NCI-H1417 treated with DMSO at 0.1 percent for 48 hours (cell line): ENCODE measurements around the gene CFAP410.
"Not testable (repeated sequence)": the region's sequence is repeated elsewhere in the genome, so short reads cannot be mapped to it uniquely, and the experiment has no call there.

Source experiments
- DNase-seq: peaks from one replicate; lab custom pipeline; 2025; lab: John Stamatoyannopoulos, UW

The CFAP410 gene

DNA sequence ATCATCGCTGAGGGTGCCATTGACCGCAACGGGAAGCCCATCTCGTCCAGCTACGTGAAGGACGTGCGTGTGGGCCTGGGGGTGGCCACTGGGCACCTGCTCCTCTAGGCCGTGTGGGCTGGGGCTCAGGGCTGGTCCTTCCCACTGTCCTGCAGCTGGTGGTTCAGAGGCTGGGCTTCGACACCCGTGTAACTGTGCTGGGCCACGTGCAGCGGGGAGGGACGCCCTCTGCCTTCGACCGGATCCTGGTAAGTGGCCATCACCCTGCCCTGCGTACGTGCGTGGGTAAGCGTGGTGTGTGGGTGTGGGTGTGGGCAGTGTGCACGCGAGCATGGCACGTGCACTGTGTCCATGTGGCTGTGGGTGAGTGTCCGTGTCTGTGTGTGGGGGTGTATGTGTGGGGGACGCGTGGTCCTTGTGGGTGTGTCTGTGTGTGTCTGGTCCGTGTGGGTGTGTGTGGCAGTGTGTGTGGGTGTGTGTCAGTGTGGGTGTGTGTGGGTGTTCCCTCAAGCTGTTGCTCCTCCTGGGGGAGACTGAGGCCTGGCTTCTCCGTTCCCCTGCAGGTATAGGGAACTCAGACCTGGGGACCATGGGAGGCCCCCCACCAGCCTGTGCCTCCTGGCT is 22.8 kb downstream of the CFAP410 start:
- no peak for DNase-seq

DNA sequence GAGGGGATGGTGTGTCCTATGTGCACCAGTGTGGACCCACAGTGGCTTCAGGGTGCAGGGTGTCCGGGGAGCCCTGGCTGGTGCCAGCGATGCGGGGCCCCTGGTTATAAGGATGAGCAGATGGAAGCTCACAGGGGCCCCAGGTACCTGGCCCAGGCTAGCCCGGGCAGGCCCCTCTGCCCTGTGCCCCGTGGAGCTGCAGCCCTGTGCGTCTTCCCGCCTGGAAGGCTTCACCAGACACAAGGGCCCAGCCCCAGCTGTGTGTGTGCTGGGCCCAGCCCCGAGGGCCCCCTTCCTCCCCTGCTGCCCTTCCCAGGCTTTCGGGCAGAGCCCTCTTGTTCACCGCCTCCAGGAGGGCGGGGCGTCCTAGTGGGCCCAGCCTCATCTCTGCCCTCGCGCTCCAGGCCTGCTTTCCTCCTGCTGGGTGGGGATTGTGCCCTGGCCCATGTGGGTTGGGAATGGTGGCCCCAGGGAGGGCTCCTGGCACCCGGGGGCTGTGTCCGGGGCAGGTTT is 23.4 kb downstream of the CFAP410 start:
- DNase-seq: no peak

DNA sequence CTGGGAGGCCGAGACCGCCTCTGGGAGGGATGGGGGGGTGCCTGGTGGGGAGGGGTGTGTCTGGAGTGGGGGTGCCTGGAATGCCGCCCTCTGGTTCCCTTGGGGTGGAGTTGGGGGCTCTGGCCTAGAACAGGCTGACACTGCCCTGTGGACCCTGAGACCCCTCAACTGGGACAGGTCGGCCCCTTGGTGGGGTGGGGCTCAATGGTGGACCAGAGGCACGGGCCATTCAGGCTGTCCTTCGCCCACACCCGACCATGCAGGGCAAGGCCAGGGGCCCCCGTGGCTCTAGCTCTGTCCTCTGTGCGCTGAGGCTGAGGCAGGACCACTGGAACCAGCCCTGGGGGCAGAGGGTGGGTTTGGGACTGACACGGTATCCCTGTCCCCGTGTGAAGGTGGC is 24.6 kb downstream of the CFAP410 start:
- no peak for DNase-seq

DNA sequence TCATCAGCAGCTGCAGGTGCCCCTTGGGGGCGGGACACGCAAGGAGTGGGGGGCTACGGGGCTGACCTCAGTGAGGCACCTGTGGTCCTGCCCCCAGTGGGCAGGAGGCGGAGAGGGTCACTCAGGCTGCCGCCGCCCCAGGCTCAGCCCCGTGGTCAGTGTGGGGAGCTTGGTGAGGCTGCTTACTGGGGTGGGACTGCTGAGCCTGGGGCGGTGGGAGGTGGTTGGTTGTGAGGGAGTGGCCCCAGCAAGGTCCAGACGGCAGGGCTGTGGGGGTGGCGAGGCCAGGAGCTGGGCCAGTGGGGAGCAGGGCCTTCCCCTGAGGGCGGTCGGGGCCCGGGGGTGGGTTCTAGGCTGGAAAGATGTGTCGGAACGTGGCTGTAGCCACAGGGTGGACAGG is 25.1 kb downstream of the CFAP410 start:
- DNase-seq: no peak

DNA sequence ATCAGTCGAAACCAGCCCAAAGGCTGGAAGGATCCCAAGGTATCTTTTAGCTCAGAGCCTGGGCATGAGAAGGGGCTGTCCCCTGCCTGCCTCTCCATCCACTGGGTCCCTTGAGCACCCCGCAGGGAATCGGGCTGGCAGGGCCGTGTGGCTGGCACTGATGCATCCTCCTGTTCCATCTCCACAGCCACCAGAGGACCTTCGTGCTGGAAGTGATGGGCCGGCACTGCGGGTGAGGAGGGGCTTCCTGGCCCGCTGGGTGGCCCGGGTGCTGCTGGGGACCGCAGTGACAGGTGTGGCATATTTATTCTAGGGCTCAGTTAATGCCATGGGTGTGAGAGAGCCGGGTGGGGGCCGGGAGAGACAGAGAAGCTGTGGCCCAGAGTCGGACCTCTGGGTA is 25.7 kb downstream of the CFAP410 start:
- DNase-seq: no peak

DNA sequence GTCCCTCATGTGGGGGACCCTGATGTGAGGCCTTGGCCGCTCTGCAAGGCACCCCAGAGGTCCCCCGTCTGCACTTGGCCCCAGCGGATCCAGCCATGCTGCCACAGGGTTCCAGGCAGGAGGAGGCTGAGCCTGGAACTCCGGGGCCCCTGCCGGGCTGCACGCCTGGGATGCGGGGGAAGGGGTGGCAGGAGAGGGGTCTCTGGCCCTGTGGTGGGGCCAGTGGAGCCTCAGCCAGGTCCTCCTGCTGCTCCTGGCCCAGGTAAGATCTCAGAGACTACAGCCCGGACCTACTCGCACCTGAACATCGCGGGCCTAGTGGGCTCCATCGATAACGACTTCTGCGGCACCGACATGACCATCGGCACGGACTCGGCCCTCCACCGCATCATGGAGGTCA is 26.5 kb downstream of the CFAP410 start:
- DNase-seq: no peak

DNA sequence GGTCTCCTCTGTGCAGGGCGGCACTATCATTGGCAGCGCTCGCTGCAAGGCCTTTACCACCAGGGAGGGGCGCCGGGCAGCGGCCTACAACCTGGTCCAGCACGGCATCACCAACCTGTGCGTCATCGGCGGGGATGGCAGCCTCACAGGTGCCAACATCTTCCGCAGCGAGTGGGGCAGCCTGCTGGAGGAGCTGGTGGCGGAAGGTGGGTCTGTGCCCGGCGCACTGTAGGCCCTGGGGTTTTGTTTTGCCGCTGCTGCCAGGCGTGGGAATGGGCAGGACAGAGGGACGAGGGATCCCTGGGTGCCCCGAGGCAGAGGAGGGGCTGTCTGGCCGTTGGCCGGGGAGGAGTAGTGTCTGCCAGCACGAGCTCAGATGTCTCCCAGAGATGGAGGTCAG is 27.1 kb downstream of the CFAP410 start:
- no peak for DNase-seq

DNA sequence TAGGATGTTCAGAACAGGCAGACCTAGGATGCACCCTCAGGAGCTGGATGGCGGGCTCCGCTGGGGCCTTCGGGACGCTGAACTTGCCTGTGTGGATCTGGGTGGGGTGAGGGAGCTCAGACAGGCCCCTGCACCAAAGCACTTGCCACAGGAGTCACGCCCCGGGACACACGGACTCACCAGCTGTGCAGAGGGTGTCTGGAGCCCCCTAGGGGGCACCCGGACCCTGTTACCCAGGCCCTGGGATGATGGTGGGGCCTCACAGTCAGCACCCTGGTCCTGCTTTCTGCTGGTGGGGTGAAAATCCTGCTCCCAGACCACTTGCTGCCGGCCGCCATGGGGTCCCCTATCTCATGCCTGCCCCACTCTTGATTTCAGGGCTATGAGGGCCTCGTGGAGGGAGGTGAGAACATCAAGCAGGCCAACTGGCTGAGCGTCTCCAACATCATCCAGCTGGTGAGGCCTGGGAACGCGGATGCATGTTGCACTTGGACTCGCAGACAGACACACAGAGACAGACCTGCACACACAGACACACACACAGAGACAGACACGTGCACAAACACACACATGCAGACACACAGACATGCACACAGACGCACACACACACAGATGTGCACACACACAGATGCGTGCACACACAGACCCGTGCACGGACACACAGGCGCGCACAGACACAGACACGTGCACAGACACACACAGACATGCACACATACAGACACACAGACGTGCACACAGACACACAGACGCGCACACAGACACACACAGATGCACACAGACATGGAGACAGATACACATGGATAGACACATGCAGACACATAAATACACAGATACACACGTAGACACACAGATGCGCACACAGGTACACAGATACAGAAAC is 28.3 kb downstream of the CFAP410 start:
- no peak for DNase-seq

DNA sequence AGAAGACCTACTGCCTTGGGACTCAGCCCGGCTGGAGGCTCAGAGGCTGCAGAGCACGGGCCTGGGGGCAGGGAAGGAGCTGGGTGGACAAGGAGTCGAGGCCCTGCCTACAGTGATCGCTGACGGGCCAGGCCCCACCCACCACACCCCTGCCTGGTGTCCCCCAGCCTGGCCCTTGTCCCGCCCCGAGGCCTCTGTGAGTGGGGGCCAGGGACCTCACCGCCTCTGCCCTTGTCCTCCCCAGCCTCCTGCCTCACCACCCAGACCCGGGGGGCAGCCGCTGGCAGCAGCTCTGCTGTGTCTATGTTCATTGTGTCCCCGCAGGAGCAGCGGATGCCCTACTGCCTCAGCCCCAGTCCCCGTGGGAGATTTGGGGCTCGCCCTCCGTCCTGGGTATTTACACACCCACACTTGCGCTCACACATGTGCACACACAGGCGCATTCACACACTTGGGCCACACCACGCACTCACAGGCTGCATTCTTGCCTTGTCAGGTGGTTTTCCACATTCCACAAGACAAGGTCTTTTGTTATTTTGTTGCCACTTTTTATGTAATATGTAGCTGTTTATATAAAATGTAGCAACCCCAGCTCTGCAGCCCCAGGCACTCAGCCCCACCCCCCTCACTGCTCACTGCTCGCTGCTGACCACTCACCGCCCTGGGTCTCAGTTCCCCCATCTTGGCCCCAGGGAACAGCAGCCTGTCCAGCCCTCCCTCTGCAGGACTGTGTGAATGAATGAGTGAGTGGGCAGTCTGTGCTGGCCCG is 32.1 kb downstream of the CFAP410 start:
- DNase-seq: no peak

DNA sequence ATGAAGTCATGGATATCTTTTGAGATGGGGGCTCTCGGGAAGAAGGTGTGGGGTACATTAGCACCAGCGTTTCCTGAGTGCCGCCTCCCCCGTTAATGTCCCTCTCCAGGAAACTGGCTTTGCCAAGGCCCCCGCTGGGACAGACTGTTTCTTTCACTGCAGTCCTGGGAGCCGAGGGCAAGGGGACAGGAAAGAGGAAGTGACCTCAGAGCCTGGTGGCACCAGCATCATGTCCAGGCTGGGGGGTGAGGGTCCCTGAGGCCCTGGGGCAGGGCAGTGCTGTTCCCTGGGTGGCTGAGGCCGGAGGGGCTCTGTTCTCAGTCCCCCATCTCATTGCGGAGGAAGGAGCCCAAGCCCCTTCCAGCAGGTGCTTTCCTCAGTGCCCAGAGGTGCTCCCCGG is 33.5 kb downstream of the CFAP410 start:
- no peak for DNase-seq

DNA sequence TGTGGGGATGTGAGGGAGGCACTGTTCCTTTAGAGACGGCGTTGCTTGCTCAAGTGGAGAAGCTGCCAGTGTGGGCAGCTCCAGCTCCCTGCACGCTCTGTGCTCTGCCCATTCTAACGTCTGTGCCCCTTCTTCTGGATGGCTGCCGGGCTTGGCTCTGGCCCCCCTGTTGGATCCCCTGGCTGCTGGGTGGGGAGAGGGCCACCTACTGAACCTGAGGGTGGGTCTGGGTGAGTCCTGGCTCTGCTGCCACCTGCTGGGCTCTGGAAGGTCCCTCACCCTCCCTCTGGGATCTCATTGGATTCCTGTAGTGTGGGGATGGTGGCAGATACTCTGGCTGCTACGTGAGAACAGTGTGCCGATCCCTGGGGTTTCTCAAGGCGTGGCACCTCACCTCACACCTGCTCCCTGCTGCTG is 34.3 kb downstream of the CFAP410 start:
- no peak for DNase-seq

DNA sequence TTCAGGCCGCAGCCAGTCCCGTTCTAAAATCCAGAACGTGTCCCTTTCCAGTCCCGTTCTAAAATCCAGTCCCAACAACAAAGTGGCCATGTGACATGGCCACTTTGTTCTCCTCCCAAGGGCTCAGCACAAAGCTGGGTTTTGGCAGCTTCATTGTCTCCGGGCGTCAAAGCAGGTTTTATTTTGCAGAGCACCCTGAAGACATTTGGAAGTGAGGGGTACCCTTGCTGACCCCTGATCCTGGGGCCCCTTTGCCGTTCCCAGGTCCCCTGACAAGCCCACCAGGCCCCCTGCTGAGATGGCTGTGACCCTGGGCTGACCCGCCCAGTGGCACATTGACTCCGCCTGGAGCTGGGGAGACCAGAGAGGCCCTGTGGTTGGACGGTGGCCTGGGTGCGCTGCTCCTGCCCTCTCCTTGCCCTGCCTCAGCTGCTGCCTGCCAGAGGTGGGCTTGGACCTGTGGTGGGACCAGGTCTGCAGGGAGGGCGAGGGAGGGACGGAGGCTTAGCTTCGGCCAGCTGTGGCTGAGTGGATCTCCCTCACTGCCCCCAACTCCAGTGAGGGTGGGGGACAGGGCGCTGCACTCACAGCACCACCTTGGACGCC is 35.1 kb downstream of the CFAP410 start:
- no peak for DNase-seq

DNA sequence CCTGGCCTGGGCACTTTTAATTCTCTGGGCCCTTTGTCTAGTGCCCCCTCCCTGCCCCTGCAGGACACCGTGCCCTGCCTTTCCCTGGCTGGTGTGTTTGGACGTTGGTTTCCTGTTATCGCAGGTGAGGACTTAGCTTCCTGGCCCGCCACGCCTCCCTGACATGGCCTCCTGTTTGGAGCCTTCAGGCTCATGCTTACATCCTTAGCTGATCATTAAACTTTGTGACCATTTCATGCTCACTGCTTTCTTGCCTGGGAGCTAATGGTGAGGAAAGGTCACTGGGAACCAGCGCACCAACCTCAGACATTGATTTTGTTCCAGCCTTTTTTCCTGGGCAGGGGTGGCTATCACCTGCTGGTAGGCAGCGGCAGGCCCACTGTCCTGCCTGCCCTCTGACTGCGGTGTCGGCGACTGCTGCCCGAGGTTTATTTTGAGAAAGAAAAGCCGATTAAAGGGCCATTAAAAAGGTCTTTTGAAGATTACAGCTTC is 35.7 kb downstream of the CFAP410 start:
- DNase-seq: no peak

DNA sequence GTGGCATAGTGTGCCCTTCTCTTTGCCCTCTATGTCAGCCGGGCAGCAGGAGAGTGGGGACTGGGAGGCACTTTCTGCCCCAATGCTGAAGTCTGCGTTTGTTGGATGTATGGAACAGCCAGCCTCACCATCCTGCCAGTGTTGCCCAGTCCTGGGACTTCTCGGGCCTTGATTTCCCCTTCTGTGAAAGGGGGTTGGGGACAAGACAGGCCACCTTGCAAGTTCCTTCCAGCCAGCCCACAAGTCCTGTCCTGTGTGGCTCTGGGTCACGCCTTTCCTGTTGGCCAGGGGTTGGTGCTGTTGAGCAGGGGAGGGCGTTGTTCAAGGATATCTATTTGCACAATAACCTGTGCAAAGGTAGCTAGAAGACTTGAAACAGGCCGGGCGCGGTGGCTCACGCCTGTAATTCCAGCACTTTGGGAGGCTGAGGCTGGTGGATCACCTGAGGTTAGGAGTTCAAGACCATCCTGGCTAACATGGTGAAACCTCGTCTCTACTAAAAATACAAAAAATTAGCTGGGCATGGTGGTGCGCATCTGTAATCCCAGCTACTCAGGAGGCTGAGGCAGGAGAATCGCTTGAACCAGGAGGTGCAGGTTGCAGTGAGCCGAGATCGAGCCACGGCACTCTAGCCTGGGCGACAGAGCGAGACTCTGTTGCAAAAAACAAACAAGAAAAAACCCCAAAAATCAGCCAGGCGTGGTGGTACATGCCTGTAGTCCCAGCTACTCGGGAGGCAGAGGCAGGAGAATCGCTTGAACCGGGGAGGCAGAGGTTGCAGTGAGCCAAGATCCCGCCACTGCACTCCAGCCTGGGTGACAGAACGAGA is 36.4 kb downstream of the CFAP410 start:
- not testable (repeated sequence) for DNase-seq

DNA sequence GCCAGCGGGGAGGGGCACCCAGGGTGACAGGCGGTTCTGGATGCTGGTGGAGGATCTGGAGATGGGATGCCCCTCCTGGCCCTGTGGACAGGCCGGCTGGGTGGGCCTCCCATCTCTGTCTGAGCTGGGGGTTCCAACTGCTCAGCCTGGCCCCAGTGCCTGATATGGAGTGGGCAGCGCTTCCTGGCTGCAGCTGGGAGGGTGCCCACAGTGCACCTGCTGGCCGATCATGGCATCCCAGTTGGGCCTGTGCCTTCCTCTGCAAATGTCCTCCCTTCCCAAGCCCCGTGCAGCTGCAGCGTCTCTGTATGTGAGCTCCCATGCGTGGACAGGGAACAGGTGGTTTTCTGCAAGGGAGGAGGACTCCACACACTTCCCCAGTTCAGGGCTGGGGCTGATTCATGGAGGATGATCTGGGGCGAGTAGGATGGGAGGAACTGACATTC is 37.2 kb downstream of the CFAP410 start:
- DNase-seq: no peak

DNA sequence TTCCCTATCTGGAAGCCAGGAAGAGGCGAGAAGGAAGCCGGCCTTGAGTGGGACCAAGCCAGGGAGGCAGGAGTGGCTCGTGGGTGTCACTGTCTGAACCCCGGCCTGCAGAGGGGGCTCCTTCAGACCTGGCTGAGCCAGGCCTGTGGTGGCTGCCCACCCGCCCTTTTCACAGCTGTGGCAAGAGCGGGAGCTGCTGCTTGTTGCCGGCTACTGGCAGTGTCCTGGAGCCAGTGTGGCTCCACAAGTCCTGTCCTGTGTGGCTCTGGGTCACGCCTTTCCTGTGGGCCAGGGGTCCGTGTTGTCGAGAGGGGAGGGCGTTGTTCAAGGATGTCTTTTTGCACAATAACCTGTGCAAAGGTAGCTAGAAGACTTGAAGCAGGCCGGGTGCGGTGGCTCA is 38.0 kb downstream of the CFAP410 start:
- DNase-seq: no peak

DNA sequence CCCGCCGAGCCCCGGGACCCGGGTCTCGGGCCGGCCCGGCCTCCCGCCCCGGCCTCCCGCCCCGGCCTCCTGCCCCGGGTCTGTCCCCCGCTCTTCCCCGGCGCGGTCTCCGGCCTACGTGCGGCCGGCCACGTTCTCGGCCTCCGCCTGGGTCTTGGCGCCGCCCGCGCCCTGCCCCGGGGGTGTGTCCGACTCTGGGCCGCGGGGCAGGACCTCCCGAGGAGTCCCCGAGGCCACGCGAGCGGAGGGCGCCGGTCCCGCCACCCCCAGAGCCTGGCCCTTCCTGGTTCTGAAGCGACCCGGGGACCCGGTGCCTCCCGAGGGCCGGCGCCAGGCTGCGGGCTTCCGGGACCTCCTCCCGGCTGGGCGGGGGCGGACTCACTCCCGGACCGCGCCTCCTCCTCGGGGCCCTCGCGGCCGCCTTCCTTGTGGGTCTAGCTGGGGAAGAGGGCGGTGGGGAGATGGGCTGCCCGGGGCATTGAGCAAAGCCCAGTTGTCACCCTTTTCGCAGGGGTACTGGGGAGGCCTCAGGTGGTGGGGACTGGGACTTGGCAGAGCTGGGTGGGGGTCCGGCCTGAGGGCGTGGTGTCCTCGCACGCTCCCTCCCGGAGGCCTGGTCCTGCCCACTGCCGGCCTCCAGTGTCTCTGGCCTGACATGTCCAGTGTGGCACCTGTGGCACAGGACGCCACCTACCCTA is 38.8 kb downstream of the CFAP410 start:
- no peak for DNase-seq

DNA sequence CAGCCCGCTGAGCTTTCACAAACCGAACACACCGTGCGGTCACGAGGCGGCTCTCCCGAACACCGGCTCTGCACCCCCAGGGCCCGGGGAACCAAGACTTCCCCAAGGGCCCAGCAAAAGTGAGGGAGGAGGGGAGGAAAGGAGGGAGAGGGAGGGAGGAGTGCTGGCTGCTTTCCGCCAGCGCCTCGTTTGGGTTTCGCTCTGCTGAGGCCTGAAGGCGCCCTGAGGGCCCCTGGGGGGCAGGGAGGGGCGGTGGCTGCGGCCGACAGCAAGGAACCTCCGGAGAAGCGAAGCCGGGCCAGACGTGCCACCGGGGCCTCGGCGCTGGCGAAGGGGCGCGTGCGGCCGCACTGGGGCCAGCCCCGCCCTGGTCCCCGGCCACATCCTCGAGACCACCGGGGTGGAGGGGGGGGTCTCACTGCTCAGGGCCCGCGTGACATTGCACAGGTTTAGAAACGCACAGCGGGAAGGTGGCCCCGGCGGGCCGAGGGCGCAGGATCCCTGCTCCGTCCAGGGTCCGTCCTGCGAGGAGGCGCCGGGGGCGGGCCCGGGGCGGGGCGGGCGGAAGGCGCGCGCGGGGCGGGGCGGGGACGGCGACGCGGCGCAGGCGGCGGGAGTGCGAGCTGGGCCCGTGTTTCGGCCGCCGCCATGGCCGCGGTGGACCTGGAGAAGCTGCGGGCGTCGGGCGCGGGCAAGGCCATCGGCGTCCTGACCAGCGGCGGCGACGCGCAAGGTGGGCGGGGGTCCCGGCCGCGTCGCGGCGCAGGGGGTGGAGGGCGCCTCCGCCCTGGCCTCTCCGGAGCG is 39.5 kb downstream of the CFAP410 start, which contains the start of gene PFKL:
Gene PFKL, plus strand, starts transcription at position 596 of the 804 bp plus-strand sequence. Its CDS starts 53 bp downstream, at position 649.
- DNase-seq: no peak

DNA sequence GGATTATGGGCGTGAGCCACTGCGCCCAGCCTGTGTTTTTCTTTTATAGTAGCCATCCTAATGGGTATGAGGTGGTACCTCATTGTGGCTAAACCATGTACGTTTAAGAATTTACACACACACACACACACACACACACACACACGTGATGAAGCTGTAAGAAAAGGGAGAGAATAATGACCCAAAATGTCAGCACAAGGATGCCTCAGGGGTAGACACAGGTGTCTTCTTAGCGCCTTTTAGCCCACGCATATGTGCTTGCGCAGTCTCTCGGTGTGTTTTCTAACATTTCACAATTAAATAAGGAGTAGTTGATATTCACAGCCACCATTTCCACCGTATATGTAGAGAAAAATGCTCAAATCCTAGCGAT is 40.1 kb downstream of the CFAP410 start:
- no peak for DNase-seq

DNA sequence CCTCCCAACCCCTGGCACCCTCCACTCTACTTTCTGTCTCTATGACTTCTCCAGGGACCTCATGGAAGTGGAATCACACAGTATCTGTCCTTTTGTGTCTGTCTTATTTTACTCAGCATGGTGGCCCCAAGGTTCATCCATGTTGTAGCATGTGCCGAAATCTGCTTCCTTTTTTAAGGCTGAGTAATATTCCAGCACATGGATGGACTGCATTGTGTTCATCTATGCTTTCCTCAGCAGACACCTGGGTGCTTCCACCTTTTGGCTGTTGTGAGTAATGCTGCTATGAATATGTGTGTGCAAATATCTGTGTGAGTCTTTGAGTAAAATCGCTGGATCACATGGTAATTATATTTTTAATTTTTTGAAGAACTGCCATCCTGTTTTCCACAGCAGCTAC is 40.9 kb downstream of the CFAP410 start:
- no peak for DNase-seq
